SK-N-SH treated with all-trans-retinoic acid at 6 μM for 48 hours (cell line): ENCODE measurements around the gene YES1.

Source experiments
- ESRRG ChIP-seq: fragments of 250-450 bp; sonication (Bioruptor Pico); IDR thresholded peaks from 2 replicates; pipeline ENCODE4 v1.6.1; 2021; ENCODE audit warnings: mild to moderate bottlenecking
- PATZ1 ChIP-seq: fragments of 250-450 bp; sonication (Bioruptor Pico); IDR thresholded peaks from 2 replicates; pipeline ENCODE4 v1.8.0; 2020; ENCODE audit warnings: mild to moderate bottlenecking, moderate library complexity, borderline replicate concordance
- PPARA ChIP-seq: fragments of 250-450 bp; sonication (Bioruptor Pico); IDR thresholded peaks from 2 replicates; pipeline ENCODE4 v1.5.0; 2020; ENCODE audit warnings: mild to moderate bottlenecking, borderline replicate concordance
- ZFP3 ChIP-seq: fragments of 250-450 bp; sonication (Bioruptor Pico); IDR thresholded peaks from 2 replicates; pipeline ENCODE4 v1.5.0; 2020; ENCODE audit warnings: mild to moderate bottlenecking, moderate library complexity
- ZFP30 ChIP-seq: fragments of 450-650 bp; formaldehyde crosslinking; IDR thresholded peaks from 2 replicates; pipeline ENCODE4 v1.5.0; 2022; ENCODE audit warnings: mild to moderate bottlenecking, moderate library complexity
- ZNF70 ChIP-seq: fragments of 450-650 bp; formaldehyde crosslinking; IDR thresholded peaks from 2 replicates; pipeline ENCODE4 v1.5.0; 2020; ENCODE audit warnings: mild to moderate bottlenecking, moderate library complexity

GRCh38 chr18:723541-724080 is 88.4 kb downstream of the YES1 start:
- TF ChIP-seq ZFP3 (CRISPR knock-in tag): no peak
- TF ChIP-seq PPARA (CRISPR knock-in tag): no peak
- no peak for TF ChIP-seq ZFP30 (CRISPR knock-in tag)
- TF ChIP-seq ESRRG: no peak
- TF ChIP-seq PATZ1 (CRISPR knock-in tag): no peak
- no peak for TF ChIP-seq ZNF70 (CRISPR knock-in tag)
